ENCODE data around the gene ABCB10.

GRCh38 chr1:229554886-229555621, 3.5 kb downstream of the ABCB10 start:
- TF ChIP-seq CTCF (IDR thresholded peaks at IDR 0.05; ENCODE audit: insufficient read depth, low read length, poor library complexity, severe bottlenecking) (no peak), EZH2phosphoT487 (conservative IDR thresholded peaks at IDR 0.05; ENCODE audit: low read length) (no peak)

All from SU-DHL-6 (cell line).